Parathyroid adenoma (tissue), 2 donors: Measurements from ENCODE around the gene PDE12.

Experiments used
- H2AFZ ChIP-seq: fragments of 300-600 bp; sonication (generic); one replicate; pipeline ENCODE4 v1.7.0; 2017; ENCODE audit warnings: antibody characterized with exemption, mild to moderate bottlenecking
- H3K27ac ChIP-seq: fragments of 300-600 bp; sonication (generic); one replicate; pipeline ENCODE4 v1.7.0; 2017
- H3K27me3 ChIP-seq: fragments of 300-600 bp; sonication (generic); one replicate; pipeline ENCODE4 v1.7.0; 2017; ENCODE audit warnings: low read length; ENCODE audit not compliant: control insufficient read depth, insufficient read depth
- H3K36me3 ChIP-seq: fragments of 300-600 bp; sonication (generic); one replicate; pipeline ENCODE4 v1.7.0; 2017; ENCODE audit warnings: low read length; ENCODE audit not compliant: control insufficient read depth, insufficient read depth
- H3K4me1 ChIP-seq: fragments of 300-600 bp; sonication (generic); one replicate; pipeline ENCODE4 v1.7.0; 2017; ENCODE audit warnings: control low read depth
- H3K4me2 ChIP-seq: fragments of 300-600 bp; sonication (generic); one replicate; pipeline ENCODE4 v1.7.0; 2017; ENCODE audit warnings: low read length
- H3K4me3 ChIP-seq: fragments of 300-600 bp; sonication (generic); one replicate; pipeline ENCODE4 v1.7.0; 2017; ENCODE audit warnings: low read depth, low read length
- H3K79me2 ChIP-seq: fragments of 300-600 bp; sonication (generic); one replicate; pipeline ENCODE4 v1.7.0; 2017; ENCODE audit warnings: control low read depth
- H3K9ac ChIP-seq: fragments of 300-600 bp; sonication (generic); one replicate; pipeline ENCODE4 v1.7.0; 2017; ENCODE audit warnings: mild to moderate bottlenecking
- H3K9me3 ChIP-seq: fragments of 300-600 bp; sonication (generic); one replicate; pipeline ENCODE4 v1.7.0; 2017; ENCODE audit warnings: low read length; ENCODE audit not compliant: control insufficient read depth
- CTCF ChIP-seq: fragments of 300-600 bp; sonication (generic); IDR thresholded peaks from one replicate; pipeline ENCODE4 v1.7.0; 2017; ENCODE audit warnings: antibody characterized with exemption, mild to moderate bottlenecking
- donor health status: primary hyperparathyroidism.

PDE12 gene

GRCh38 chr3:57555306-57555705 is 768 bp upstream of the PDE12 start:
- H3K4me3 ChIP-seq = peak overlapping the region; percentile 91
- H3K4me1 ChIP-seq = peaks cover 9% of the 10 kb centered on the region
- TF ChIP-seq CTCF = no peak
- no peaks in the 10 kb centered on the region for H3K9me3 ChIP-seq
- peak overlapping the region; percentile 64 for H3K9ac ChIP-seq
- H3K4me2 ChIP-seq = peak overlapping the region; percentile 79
- H3K27me3 ChIP-seq = no peaks in the 10 kb centered on the region
- H3K79me2 ChIP-seq = peaks cover 19% of the 10 kb centered on the region
- no peaks in the 10 kb centered on the region for H3K36me3 ChIP-seq
- H2AFZ ChIP-seq = peak overlapping the region; percentile 93
- H3K27ac ChIP-seq = peak overlapping the region; percentile 95

- peaks cover 9% of the 10 kb centered on the region for H3K4me1 ChIP-seq
- TF ChIP-seq CTCF = no peak
- no peaks in the 10 kb centered on the region for H3K36me3 ChIP-seq
- peaks cover 19% of the 10 kb centered on the region for H3K79me2 ChIP-seq
- H3K9me3 ChIP-seq = no peaks in the 10 kb centered on the region
- peak overlapping the region; percentile 64 for H3K9ac ChIP-seq
- peak overlapping the region; percentile 95 for H3K27ac ChIP-seq
- peak overlapping the region; percentile 79 for H3K4me2 ChIP-seq
- H2AFZ ChIP-seq = peak overlapping the region; percentile 93
- H3K27me3 ChIP-seq = no peaks in the 10 kb centered on the region
- H3K4me3 ChIP-seq = peak overlapping the region; percentile 91
These were observed 498 bp downstream of the PDE12 start for GRCh38 chr3:57556459-57557084.

- Histone ChIP-seq H3K4me1 (peaks cover 9% of the 10 kb centered on the region), H3K36me3 (no peaks in the 10 kb centered on the region), H3K79me2 (peaks cover 20% of the 10 kb centered on the region), H3K4me3 (peak overlapping the region; percentile 91), H3K9me3 (no peaks in the 10 kb centered on the region), H3K27me3 (no peaks in the 10 kb centered on the region), H3K4me2 (peak overlapping the region; percentile 79), H3K9ac (peak overlapping the region; percentile 64), H2AFZ (peak overlapping the region; percentile 93), H3K27ac (peak overlapping the region; percentile 95)
- TF ChIP-seq CTCF = no peak
These were observed 1.0 kb downstream of the PDE12 start for GRCh38 chr3:57557085-57557537.

- no peaks in the 10 kb centered on the region for H3K36me3 ChIP-seq
- H3K79me2 ChIP-seq = peaks cover 22% of the 10 kb centered on the region
- no peaks in the 10 kb centered on the region for H3K27me3 ChIP-seq
- H3K4me3 ChIP-seq = no peak overlapping the region
- no peak for TF ChIP-seq CTCF
- H3K4me2 ChIP-seq = no peak overlapping the region
- no peak overlapping the region for H2AFZ ChIP-seq
- no peak overlapping the region for H3K27ac ChIP-seq
- H3K4me1 ChIP-seq = peaks cover 9% of the 10 kb centered on the region
- no peaks in the 10 kb centered on the region for H3K9me3 ChIP-seq
- H3K9ac ChIP-seq = no peak overlapping the region
These were observed 3.5 kb downstream of the PDE12 start for GRCh38 chr3:57559526-57559925.

GRCh38 chr3:57569859-57570450 is 13.9 kb downstream of the PDE12 start:
- no peaks in the 10 kb centered on the region for H3K9me3 ChIP-seq

More at GRCh38 chr3:57569859-57570450, 13.9 kb downstream of the PDE12 start:
- Histone ChIP-seq H3K4me1 (no peaks in the 10 kb centered on the region), H3K4me2 (no peak overlapping the region), H3K27me3 (no peaks in the 10 kb centered on the region), H3K4me3 (no peak overlapping the region), H3K36me3 (no peaks in the 10 kb centered on the region), H3K27ac (no peak overlapping the region), H3K79me2 (peaks cover 3% of the 10 kb centered on the region), H2AFZ (no peak overlapping the region), H3K9ac (no peak overlapping the region)
- TF ChIP-seq CTCF = no peak
